K562 (cell line): ENCODE results near the gene TPGS1. TPM values are rescaled to one million over a fixed set of nuclear protein-coding genes. Genes with fewer than 3 reads are reported as not detected.

Experiments used
- ATAC-seq: fragments of 200-7000 bp; cut with Tn5 transposase; 3 replicates; pipeline ENCODE4 v1.9.1; 2020; ENCODE audit warnings: moderate library complexity
- BruUV-seq: library from RNA; stranded (reverse); fragments of 400-500 nt; replicated peaks from 2 replicates; lab custom pipeline; 2021; lab: Mats Ljungman, UMichigan
- CTCF ChIA-PET: fragments of 300-600 bp; formaldehyde crosslinking; extraction: SDS; loops from one replicate; lab custom pipeline; 2021; ENCODE audit warnings: low intra/inter-chr PET ratio; lab: Yijun Ruan, JAX
- POLR2A ChIA-PET: fragments of 300-600, 350-650 bp; sonication (Branson Sonifier 250); formaldehyde crosslinking; extraction: SDS; loops from one replicate; lab custom pipeline; 2021; ENCODE audit warnings: antibody characterized with exemption, inconsistent platforms; lab: Yijun Ruan, JAX
- DNase-seq, 4 experiments: peaks; one replicate each; pipeline versions ENCODE4 v3.0.0 to v3.0.0-alpha.2; 2011 to 2018; ENCODE audit warnings: low spot score in 3 of 4, mixed read lengths in 3 of 4; ENCODE audit errors: extremely low read depth in 1 of 4
- FAIRE-seq: peaks from 2 replicates; lab custom pipeline; 2011; peaks lifted over from hg19 to GRCh38; lab: Jason Lieb, UNC
- H2AFZ ChIP-seq: 2 replicates; pipeline ENCODE4 v1.6.0; 2011; ENCODE audit warnings: low read depth, low read length, control low read depth, inconsistent platforms
- H3K27ac ChIP-seq: fragments of 200-600 bp; 3 replicates; pipeline ENCODE4 v1.8.0; 2011; ENCODE audit warnings: low read depth, mild to moderate bottlenecking, control low read depth, inconsistent platforms, low read length, moderate library complexity, mixed read lengths; ENCODE audit errors: extremely low read depth
- H3K27me3 ChIP-seq, 2 experiments: fragments of 300-600 bp in 1 of 2; 2 replicates in 1 of 2; 3 replicates in 1 of 2; pipeline versions ENCODE4 v1.6.0 to v1.8.0; 2011; ENCODE audit warnings: inconsistent platforms in 2 of 2, low read length in 2 of 2, mild to moderate bottlenecking in 1 of 2, mixed read lengths in 1 of 2, moderate library complexity in 1 of 2; ENCODE audit not compliant: control insufficient read depth in 2 of 2, insufficient read depth in 2 of 2
- H3K36me3 ChIP-seq: fragments of 300-600 bp; 3 replicates; pipeline ENCODE4 v1.8.0; 2011; ENCODE audit warnings: mild to moderate bottlenecking, low read length, inconsistent platforms; ENCODE audit not compliant: control insufficient read depth, insufficient read depth
- H3K4me1 ChIP-seq, 2 experiments: fragments of 200-600 bp in 1 of 2; replicated peaks in 1 of 2; 2 replicates in 1 of 2; 3 replicates in 1 of 2; pipeline versions ENCODE4 v1.5.1 to v1.8.0; 2011; ENCODE audit warnings: inconsistent platforms in 2 of 2, low read length in 2 of 2, mild to moderate bottlenecking in 1 of 2, mixed read lengths in 1 of 2, moderate library complexity in 1 of 2; ENCODE audit not compliant: control insufficient read depth in 2 of 2, insufficient read depth in 2 of 2
- H3K4me2 ChIP-seq: 2 replicates; pipeline ENCODE4 v1.6.1; 2011; ENCODE audit warnings: low read length, control low read depth, inconsistent platforms, mixed read lengths; ENCODE audit not compliant: insufficient read depth
- H3K4me3 ChIP-seq: fragments of 200-600 bp; sonication (generic), shearing (Covaris generic); 2 replicates; pipeline ENCODE4 v1.5.1; 2016; ENCODE audit warnings: control low read depth, inconsistent platforms
- H3K79me2 ChIP-seq: fragments of 200-600 bp; 3 replicates; pipeline ENCODE4 v1.8.0; 2011; ENCODE audit warnings: low read length, inconsistent platforms; ENCODE audit not compliant: control insufficient read depth, insufficient read depth
- H3K9ac ChIP-seq, 2 experiments: 2 replicates each; pipeline versions ENCODE4 v1.6.0 to v1.6.1; 2011; ENCODE audit warnings: low read depth in 2 of 2, low read length in 2 of 2, control low read depth in 1 of 2, inconsistent platforms in 1 of 2, mild to moderate bottlenecking in 1 of 2, mixed read lengths in 1 of 2; ENCODE audit not compliant: insufficient read depth in 1 of 2
- H3K9me1 ChIP-seq: one replicate; pipeline ENCODE4 v1.6.0; 2011; ENCODE audit warnings: inconsistent platforms, mild to moderate bottlenecking, low read length, moderate library complexity; ENCODE audit not compliant: control insufficient read depth, insufficient read depth
- H3K9me3 ChIP-seq: replicated peaks from 2 replicates; pipeline ENCODE4 v1.5.1; 2011; ENCODE audit warnings: low read depth, low read length, inconsistent platforms; ENCODE audit not compliant: control insufficient read depth, insufficient read depth
- H4K20me1 ChIP-seq: replicated peaks from 2 replicates; pipeline ENCODE4 v1.6.1; 2011; ENCODE audit warnings: low read length, inconsistent platforms, mixed read lengths; ENCODE audit not compliant: control insufficient read depth, insufficient read depth
- AFF1 ChIP-seq, 2 experiments: fragments of 450-650 bp; IDR thresholded peaks; 2 replicates each; pipeline ENCODE4 v1.6.1; 2018; ENCODE audit warnings: mild to moderate bottlenecking in 2 of 2, low read depth in 1 of 2; ENCODE audit not compliant: partially characterized antibody in 2 of 2
- ARNT ChIP-seq, 2 experiments: fragments of 450-650 bp; IDR thresholded peaks; 2 replicates each; pipeline ENCODE4 v1.6.1; 2016; ENCODE audit warnings: mild to moderate bottlenecking in 1 of 2
- CTBP1 ChIP-seq: fragments of 450-650 bp; IDR thresholded peaks from 2 replicates; pipeline ENCODE4 v1.6.1; 2016; ENCODE audit warnings: borderline replicate concordance
- DACH1 ChIP-seq: fragments of 450-650 bp; IDR thresholded peaks from 2 replicates; pipeline ENCODE4 v1.6.1; 2018; ENCODE audit not compliant: partially characterized antibody
- ELF4 ChIP-seq: fragments of 450-650 bp; formaldehyde crosslinking; IDR thresholded peaks from 2 replicates; pipeline ENCODE4 v1.4.0; 2022; ENCODE audit warnings: missing genetic modification characterization
- ETS2 ChIP-seq: IDR thresholded peaks from 2 replicates; pipeline ENCODE4 v1.6.1; 2016; ENCODE audit warnings: borderline replicate concordance, missing genetic modification characterization, mild to moderate bottlenecking, moderate library complexity, missing compliant biosample characterization; ENCODE audit not compliant: poor library complexity, severe bottlenecking
- FOXA1 ChIP-seq: fragments of 450-650 bp; IDR thresholded peaks from 2 replicates; pipeline ENCODE4 v1.6.1; 2016; ENCODE audit warnings: mild to moderate bottlenecking, borderline replicate concordance
- RREB1 ChIP-seq: fragments of 250-450 bp; sonication (Bioruptor Pico); IDR thresholded peaks from 2 replicates; pipeline ENCODE4 v1.4.0; 2020
- ZNF146 ChIP-seq: IDR thresholded peaks from one replicate; pipeline ENCODE4 v1.6.1; 2018; ENCODE audit warnings: missing compliant biosample characterization; ENCODE audit not compliant: unreplicated experiment
- ZNF384 ChIP-seq: IDR thresholded peaks from 2 replicates; pipeline ENCODE4 v1.6.1; 2012; ENCODE audit warnings: low read depth, low read length, improper control_type of control experiment
- ZNF707 ChIP-seq: fragments of 250-450 bp; sonication (Bioruptor Pico); conservative IDR thresholded peaks from 2 replicates; pipeline ENCODE4 v1.8.0; 2022; ENCODE audit warnings: inconsistent platforms, mild to moderate bottlenecking, moderate library complexity
- WGBS: fragments of 100-300 bp; shearing (Covaris generic); methylation state at CpG from one replicate; pipeline ENCODE4 v1.1.6; 2016; ENCODE audit warnings: low coverage, mixed read lengths; ENCODE audit not compliant: insufficient coverage; ENCODE audit errors: missing lambda C conversion rate; 5-methylcytosine and 5-hydroxymethylcytosine counted together
- in situ Hi-C: fragments of 300-500 bp; cut with MboI; formaldehyde crosslinking; loops from 4 replicates; pipeline ENCODE4 v1.15.0; 2018; ENCODE audit warnings: inconsistent platforms, mixed read lengths
- intact Hi-C: fragments of 100-400 bp; cut with micrococcal nuclease; formaldehyde crosslinking; loops from 2 replicates; pipeline ENCODE4 v1.14.2; 2022
- polyA plus RNA-seq, 8 experiments: library from polyadenylated mRNA; depleted of rRNA in 4 of 8; stranded (reverse) in 5 of 8; unstranded in 3 of 8; fragments of >200 nt; fragmentation: Nextera tagmentation in 2 of 8; fragmentation: Illumina TruSeq in 1 of 8; extraction: Ambion mirVana in 2 of 8; extraction: Trizol in 1 of 8; gene quantifications; 2 replicates each; pipeline versions ENCODE4 v1.2.1 to v1.2.3, GENCODE V29; 2011 to 2014; ENCODE audit warnings: inconsistent platforms in 1 of 8, missing spikeins in 1 of 8
- total RNA-seq, 7 experiments: library from RNA; depleted of rRNA in 6 of 7; stranded (reverse); fragments of >200 nt in 6 of 7; fragmentation: Illumina TruSeq in 2 of 7; extraction: Trizol in 2 of 7; gene quantifications; 2 replicates each; pipeline versions ENCODE4 v1.2.1 to v1.2.3, GENCODE V29; 2011 to 2021; ENCODE audit warnings: low replicate concordance in 1 of 7

Gene TPGS1
- total and polyA plus RNA-seq, 9 of the 15 experiments (the other 6 are each of a cell fraction or from before 2014, with no cell fraction given), result 0.30 to 31.6 (median 1.2) TPM; not detected in 2

GRCh38 chr19:522726-523125 lies 15.4 kb downstream of the TPGS1 start:
- H3K36me3 ChIP-seq, result no peaks in the 10 kb centered on the region
- no TSS peak for BruUV-seq
- H3K79me2 ChIP-seq, result no peaks in the 10 kb centered on the region
- no peak overlapping the region for H3K4me3 ChIP-seq
- H3K9me1 ChIP-seq, result no peaks in the 10 kb centered on the region
- DNase-seq (no peak), FAIRE-seq (no peak), ATAC-seq (no peak)
- ChIA-PET POLR2A (interaction anchor here (1.6 kb wide), 1 partner anchor 50 kb away, joined by 4 read pairs; the partner anchor contains the start of gene BSG), CTCF (no interaction called here)
- no peak overlapping the region for H2AFZ ChIP-seq
- no peak overlapping the region for H3K9ac ChIP-seq
- in situ Hi-C loops, result no loop called here
- 86% methylated on average over 12 of the region's 12 CpGs for WGBS
- TF ChIP-seq ZNF146, result no peak
- no peak for TF ChIP-seq AFF1 (IDR thresholded peaks at IDR 0.05; ENCODE audit: low read depth in 1 of 2, partially characterized antibody in 2 of 2)
- no peak for TF ChIP-seq RREB1
- TF ChIP-seq ETS2 (tag), result no peak
- no peak for TF ChIP-seq ZNF707
- TF ChIP-seq ZNF384, result no peak
- no peak for TF ChIP-seq CTBP1
- no peak for TF ChIP-seq DACH1
- no peak for TF ChIP-seq FOXA1
- TF ChIP-seq ARNT (IDR thresholded peaks at IDR 0.05), result no peak
- no peak for TF ChIP-seq ELF4 (CRISPR knock-in tag)
- H3K4me2 ChIP-seq, result no peak overlapping the region
- H3K27me3 ChIP-seq, result no peaks in the 10 kb centered on the region
- H4K20me1 ChIP-seq, result no peaks in the 10 kb centered on the region
- H3K4me1 ChIP-seq, result peaks cover 0 to 52% of the 10 kb centered on the region in 2 experiments; a peak in 3 of 5 replicates
- H3K27ac ChIP-seq, result no peak overlapping the region
- intact Hi-C loops, result no loop called here
- H3K9me3 ChIP-seq, result no peaks in the 10 kb centered on the region
